H9 (cell line): ENCODE measurements around the gene CFP. TPM values are rescaled to one million over a fixed set of nuclear protein-coding genes. Genes with fewer than 3 reads are reported as not detected.

Experiments
- DNase-seq: peaks from one replicate; pipeline ENCODE4 v3.0.0-alpha.2; 2017
- H2AFZ ChIP-seq: one replicate; pipeline ENCODE4 v1.6.1; 2013; ENCODE audit warnings: mild to moderate bottlenecking, low read length, control low read depth, moderate library complexity
- H2AK5ac ChIP-seq: 2 replicates; pipeline ENCODE4 v1.6.1; 2013; ENCODE audit warnings: low read length, control low read depth, mixed read lengths; ENCODE audit not compliant: insufficient read length
- H2BK120ac ChIP-seq: one replicate; pipeline ENCODE4 v1.6.1; 2013; ENCODE audit warnings: low read depth, mild to moderate bottlenecking, low read length, control low read depth, inconsistent platforms; ENCODE audit not compliant: poor library complexity, severe bottlenecking
- H2BK12ac ChIP-seq: 2 replicates; pipeline ENCODE4 v1.6.1; 2013; ENCODE audit warnings: low read length, control low read depth, mixed read lengths, low read depth; ENCODE audit not compliant: insufficient read length
- H2BK15ac ChIP-seq: 2 replicates; pipeline ENCODE4 v1.6.1; 2013; ENCODE audit warnings: low read depth, low read length, control low read depth
- H2BK20ac ChIP-seq: one replicate; pipeline ENCODE4 v1.6.1; 2013; ENCODE audit warnings: low read depth, mild to moderate bottlenecking, low read length, control low read depth, inconsistent platforms; ENCODE audit not compliant: poor library complexity, severe bottlenecking
- H2BK5ac ChIP-seq: 2 replicates; pipeline ENCODE4 v1.6.1; 2013; ENCODE audit warnings: low read length, control low read depth, mixed read lengths; ENCODE audit not compliant: insufficient read length
- H3K14ac ChIP-seq: 2 replicates; pipeline ENCODE4 v1.6.1; 2013; ENCODE audit warnings: low read length, control low read depth; ENCODE audit not compliant: insufficient read depth
- H3K18ac ChIP-seq: 2 replicates; pipeline ENCODE4 v1.6.1; 2013; ENCODE audit warnings: low read depth, mild to moderate bottlenecking, mixed read lengths, low read length, control low read depth; ENCODE audit not compliant: insufficient read length
- H3K23ac ChIP-seq: 2 replicates; pipeline ENCODE4 v1.6.1; 2013; ENCODE audit warnings: low read length, control low read depth, mixed read lengths, low read depth; ENCODE audit not compliant: insufficient read length
- H3K23me2 ChIP-seq: 2 replicates; pipeline ENCODE4 v1.6.1; 2013; ENCODE audit warnings: low read depth, mild to moderate bottlenecking, mixed read lengths, low read length, control low read depth; ENCODE audit not compliant: insufficient read length, poor library complexity, severe bottlenecking
- H3K27ac ChIP-seq: 2 replicates; pipeline ENCODE4 v1.5.1; 2013; ENCODE audit warnings: low read length, control low read depth, mixed read lengths, low read depth; ENCODE audit not compliant: insufficient read length
- H3K27me3 ChIP-seq: 2 replicates; pipeline ENCODE4 v1.6.1; 2013; ENCODE audit warnings: low read length, control low read depth, inconsistent platforms; ENCODE audit not compliant: insufficient read depth
- H3K4ac ChIP-seq: 2 replicates; pipeline ENCODE4 v1.6.1; 2013; ENCODE audit warnings: low read depth, mild to moderate bottlenecking, control low read depth, inconsistent platforms, low read length, moderate library complexity
- H3K4me1 ChIP-seq: 2 replicates; pipeline ENCODE4 v1.6.1; 2013; ENCODE audit warnings: low read length, control low read depth, inconsistent platforms; ENCODE audit not compliant: insufficient read depth
- H3K4me2 ChIP-seq: 2 replicates; pipeline ENCODE4 v1.6.1; 2013; ENCODE audit warnings: low read length, control low read depth, mixed read lengths; ENCODE audit not compliant: insufficient read length, insufficient read depth
- H3K56ac ChIP-seq: 2 replicates; pipeline ENCODE4 v1.6.1; 2013; ENCODE audit warnings: low read depth, mild to moderate bottlenecking, mixed read lengths, low read length, control low read depth; ENCODE audit not compliant: insufficient read length
- H3K79me1 ChIP-seq: 2 replicates; pipeline ENCODE4 v1.6.1; 2013; ENCODE audit warnings: low read depth, mild to moderate bottlenecking, moderate library complexity, low read length, control low read depth, inconsistent platforms; ENCODE audit not compliant: insufficient read depth, poor library complexity, severe bottlenecking
- H3K79me2 ChIP-seq: 2 replicates; pipeline ENCODE4 v1.6.1; 2013; ENCODE audit warnings: low read length, control low read depth, inconsistent platforms; ENCODE audit not compliant: insufficient read depth
- H3K9ac ChIP-seq: 2 replicates; pipeline ENCODE4 v1.6.1; 2013; ENCODE audit warnings: low read length, control low read depth, mixed read lengths; ENCODE audit not compliant: insufficient read length; ENCODE audit errors: extremely low read depth
- H3K9me3 ChIP-seq: one replicate; pipeline ENCODE4 v1.6.1; 2013; ENCODE audit warnings: low read depth, low read length, inconsistent platforms; ENCODE audit not compliant: control insufficient read depth
- H3T11ph ChIP-seq: one replicate; pipeline ENCODE4 v1.6.1; 2013; ENCODE audit warnings: mild to moderate bottlenecking, low read length, control low read depth, inconsistent platforms
- H4K20me1 ChIP-seq: one replicate; pipeline ENCODE4 v1.6.1; 2013; ENCODE audit not compliant: control insufficient read depth, insufficient read length, insufficient read depth
- H4K5ac ChIP-seq: 2 replicates; pipeline ENCODE4 v1.6.1; 2013; ENCODE audit warnings: low read depth, mild to moderate bottlenecking, mixed read lengths, low read length, control low read depth; ENCODE audit not compliant: insufficient read length
- H4K8ac ChIP-seq: replicated peaks from 2 replicates; pipeline ENCODE4 v1.6.1; 2013; ENCODE audit warnings: low read length, control low read depth, mixed read lengths, low read depth; ENCODE audit not compliant: insufficient read length
- H4K91ac ChIP-seq: 2 replicates; pipeline ENCODE4 v1.6.1; 2013; ENCODE audit warnings: low read depth, mild to moderate bottlenecking, moderate library complexity, mixed read lengths, low read length, control low read depth; ENCODE audit not compliant: insufficient read length
- H3K27ac Mint-ChIP-seq, 3 experiments: 2 replicates in 2 of 3; 3 replicates in 1 of 3; pipeline ENCODE4 v1.8.0; 2020 to 2021; ENCODE audit warnings: mixed read lengths in 3 of 3, mild to moderate bottlenecking in 1 of 3, moderate library complexity in 1 of 3
- H3K27me3 Mint-ChIP-seq: 2 replicates; pipeline ENCODE4 v1.8.0; 2021; ENCODE audit warnings: low read depth, mild to moderate bottlenecking, moderate library complexity, mixed read lengths
- H3K36me3 Mint-ChIP-seq, 3 experiments: 2 replicates in 2 of 3; 3 replicates in 1 of 3; pipeline ENCODE4 v1.8.0; 2020 to 2021; ENCODE audit warnings: low read depth in 3 of 3, mixed read lengths in 3 of 3; ENCODE audit not compliant: insufficient read depth in 1 of 3
- H3K4me1 Mint-ChIP-seq, 2 experiments: 2 replicates each; pipeline ENCODE4 v1.8.0; 2020; ENCODE audit warnings: mixed read lengths in 2 of 2
- H3K4me3 Mint-ChIP-seq, 2 experiments: 2 replicates in 1 of 2; 3 replicates in 1 of 2; pipeline ENCODE4 v1.8.0; 2020 to 2021; ENCODE audit warnings: mild to moderate bottlenecking in 2 of 2, mixed read lengths in 2 of 2, moderate library complexity in 1 of 2
- H3K9me3 Mint-ChIP-seq, 2 experiments: 2 replicates in 1 of 2; 3 replicates in 1 of 2; pipeline ENCODE4 v1.8.0; 2020; ENCODE audit warnings: mild to moderate bottlenecking in 2 of 2, mixed read lengths in 2 of 2, moderate library complexity in 1 of 2
- WGBS: extraction: QIAGEN DNeasy Blood & Tissue Kit; methylation state at CpG from one replicate; pipeline ENCODE4 v1.1.7; 2013; ENCODE audit warnings: missing lambda C conversion rate, low lambda C conversion rate, mixed read lengths; ENCODE audit not compliant: insufficient read length; ENCODE audit errors: extremely low coverage; 5-methylcytosine and 5-hydroxymethylcytosine counted together
- total RNA-seq: library from RNA; stranded (reverse); gene quantifications from 2 replicates; pipeline ENCODE4 v1.2.1, GENCODE V29; 2021
- TF ChIP-seq, protein P1 (sequence below): fragments of 200-600 bp; sonication (generic); conservative IDR thresholded peaks from 3 replicates; pipeline ENCODE4 v1.8.0; 2021; ENCODE audit warnings: antibody characterized with exemption, mild to moderate bottlenecking

The CFP gene
- total RNA-seq, 1 experiment from 2014 or later: 2.3 TPM

DNA sequence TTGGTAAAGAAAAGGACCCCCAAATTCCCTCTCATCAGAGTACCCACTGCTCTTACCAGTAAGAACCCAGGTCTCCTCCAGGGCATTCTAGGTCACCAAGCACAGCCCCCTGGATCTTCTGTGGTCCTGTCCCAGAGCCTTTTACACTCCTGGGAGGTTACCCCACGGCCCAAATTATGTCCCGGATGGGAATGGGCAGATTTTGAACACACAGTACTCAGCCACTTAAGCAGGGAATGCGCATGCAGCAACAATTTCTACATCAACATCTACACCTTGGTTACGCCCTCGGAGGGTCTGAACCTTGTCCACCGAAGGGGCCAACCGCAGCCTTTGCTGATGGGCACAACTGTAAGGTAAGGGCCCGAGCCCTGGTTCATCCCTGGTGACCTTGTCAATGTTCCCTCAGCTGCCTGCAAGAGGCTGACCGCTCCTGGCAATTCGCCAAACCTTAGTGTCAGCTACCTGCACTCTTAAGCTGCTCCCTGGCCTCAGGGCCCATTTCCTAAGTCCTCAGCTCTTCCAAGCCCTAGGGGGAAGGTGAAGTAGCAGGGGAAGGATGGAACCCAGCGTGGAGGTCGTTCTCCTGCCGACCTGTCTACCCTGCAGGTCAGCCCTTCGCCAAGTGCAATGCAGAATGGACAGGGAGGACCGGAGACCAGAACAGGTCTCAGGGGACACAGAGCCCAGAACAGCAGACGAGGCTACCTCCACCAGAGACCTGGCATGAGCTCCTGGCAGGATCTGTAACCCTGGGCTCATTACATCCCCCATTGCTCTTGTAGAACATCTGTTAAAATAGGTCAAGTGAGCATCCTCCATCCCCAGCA is 41.6 kb downstream of the CFP start:
- Histone ChIP-seq H4K5ac (no peak overlapping the region), H3T11ph (no peak overlapping the region), H2BK5ac (no peak overlapping the region), H3K9ac (no peak overlapping the region), H3K4ac (no peak overlapping the region), H3K14ac (no peak overlapping the region), H3K23ac (no peak overlapping the region), H2BK15ac (no peak overlapping the region), H2BK12ac (no peak overlapping the region), H4K91ac (no peak overlapping the region), H3K27ac (no peak overlapping the region), H3K79me2 (no peaks in the 10 kb centered on the region), H2BK20ac (no peak overlapping the region), H3K9me3 (peaks cover 44% of the 10 kb centered on the region), H4K8ac (no peak overlapping the region), H3K4me2 (no peak overlapping the region), H2AK5ac (no peak overlapping the region), H3K23me2 (no peaks in the 10 kb centered on the region), H3K79me1 (no peaks in the 10 kb centered on the region), H4K20me1 (no peaks in the 10 kb centered on the region), H3K18ac (no peak overlapping the region), H3K27me3 (no peaks in the 10 kb centered on the region), H3K56ac (no peak overlapping the region), H3K4me1 (no peaks in the 10 kb centered on the region), H2BK120ac (no peak overlapping the region), H2AFZ (no peak overlapping the region)
- TF ChIP-seq, protein P1, sequence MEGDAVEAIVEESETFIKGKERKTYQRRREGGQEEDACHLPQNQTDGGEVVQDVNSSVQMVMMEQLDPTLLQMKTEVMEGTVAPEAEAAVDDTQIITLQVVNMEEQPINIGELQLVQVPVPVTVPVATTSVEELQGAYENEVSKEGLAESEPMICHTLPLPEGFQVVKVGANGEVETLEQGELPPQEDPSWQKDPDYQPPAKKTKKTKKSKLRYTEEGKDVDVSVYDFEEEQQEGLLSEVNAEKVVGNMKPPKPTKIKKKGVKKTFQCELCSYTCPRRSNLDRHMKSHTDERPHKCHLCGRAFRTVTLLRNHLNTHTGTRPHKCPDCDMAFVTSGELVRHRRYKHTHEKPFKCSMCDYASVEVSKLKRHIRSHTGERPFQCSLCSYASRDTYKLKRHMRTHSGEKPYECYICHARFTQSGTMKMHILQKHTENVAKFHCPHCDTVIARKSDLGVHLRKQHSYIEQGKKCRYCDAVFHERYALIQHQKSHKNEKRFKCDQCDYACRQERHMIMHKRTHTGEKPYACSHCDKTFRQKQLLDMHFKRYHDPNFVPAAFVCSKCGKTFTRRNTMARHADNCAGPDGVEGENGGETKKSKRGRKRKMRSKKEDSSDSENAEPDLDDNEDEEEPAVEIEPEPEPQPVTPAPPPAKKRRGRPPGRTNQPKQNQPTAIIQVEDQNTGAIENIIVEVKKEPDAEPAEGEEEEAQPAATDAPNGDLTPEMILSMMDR: no peak
- no peak for DNase-seq
- H3K9me3 Mint-ChIP-seq: peaks cover 60 to 80% of the 10 kb centered on the region in 2 experiments
- peaks cover 6 to 11% of the 10 kb centered on the region in 2 experiments; a peak in 2 of 4 replicates for H3K4me1 Mint-ChIP-seq
- H3K27ac Mint-ChIP-seq: no peak overlapping the region
- WGBS: no CpG with 5 or more reads among the region's 16 CpGs
- no peak overlapping the region for H3K4me3 Mint-ChIP-seq
- H3K27me3 Mint-ChIP-seq: no peaks in the 10 kb centered on the region; the same call in 1 of the 2 replicates
- peaks cover 17 to 22% (median 19%) of the 10 kb centered on the region in 3 experiments; a peak in 6 of 7 replicates for H3K36me3 Mint-ChIP-seq
